ENCODE results near the gene RALY.

RALY gene

DNA sequence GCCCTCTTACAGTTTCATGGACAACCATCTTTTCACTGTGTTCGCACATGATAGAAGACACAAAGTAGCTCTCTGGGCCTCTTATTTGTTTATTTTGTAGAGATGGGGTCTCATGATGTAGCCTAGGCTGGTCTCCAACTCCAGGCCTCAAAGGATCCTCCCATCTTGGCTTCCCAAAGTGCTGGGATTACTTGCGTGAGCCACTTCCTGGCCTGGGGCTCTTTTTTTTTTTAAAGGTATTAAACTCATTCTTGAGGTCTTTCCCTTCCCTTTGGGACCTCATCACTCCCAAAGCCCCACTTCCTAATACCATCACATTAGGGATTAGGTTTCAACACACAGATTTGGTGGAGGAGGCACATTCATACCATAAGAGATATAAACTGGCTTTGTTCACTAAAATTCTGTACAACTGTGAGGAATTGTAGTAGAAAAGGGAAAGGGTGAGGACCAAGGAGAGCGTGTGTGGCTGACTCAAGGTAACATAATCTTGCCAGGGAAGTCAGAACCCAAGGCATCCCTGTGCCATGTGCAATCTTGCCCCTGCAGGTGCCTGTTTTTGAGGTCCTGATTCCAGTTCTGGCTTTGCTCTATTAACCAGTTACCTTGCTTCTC, 72.9 kb downstream of the RALY start:
- no peak for TF ChIP-seq CSDC2 (CRISPR knock-in tag; IDR thresholded peaks at IDR 0.05)
- no peak for TF ChIP-seq ESRRG (CRISPR knock-in tag; IDR thresholded peaks at IDR 0.05)
- TF ChIP-seq OSR1 (CRISPR knock-in tag; IDR thresholded peaks at IDR 0.05): no peak
- TF ChIP-seq RARB (CRISPR knock-in tag; IDR thresholded peaks at IDR 0.05): no peak
- TF ChIP-seq ZFP3 (CRISPR knock-in tag; IDR thresholded peaks at IDR 0.05): no peak
- TF ChIP-seq CSRNP3 (CRISPR knock-in tag; IDR thresholded peaks at IDR 0.05): no peak
- TF ChIP-seq ZNF565 (CRISPR knock-in tag; conservative IDR thresholded peaks at IDR 0.05; ENCODE audit: low read depth): no peak
- TF ChIP-seq ZNF70 (CRISPR knock-in tag; IDR thresholded peaks at IDR 0.05): no peak
- TF ChIP-seq, protein P1, sequence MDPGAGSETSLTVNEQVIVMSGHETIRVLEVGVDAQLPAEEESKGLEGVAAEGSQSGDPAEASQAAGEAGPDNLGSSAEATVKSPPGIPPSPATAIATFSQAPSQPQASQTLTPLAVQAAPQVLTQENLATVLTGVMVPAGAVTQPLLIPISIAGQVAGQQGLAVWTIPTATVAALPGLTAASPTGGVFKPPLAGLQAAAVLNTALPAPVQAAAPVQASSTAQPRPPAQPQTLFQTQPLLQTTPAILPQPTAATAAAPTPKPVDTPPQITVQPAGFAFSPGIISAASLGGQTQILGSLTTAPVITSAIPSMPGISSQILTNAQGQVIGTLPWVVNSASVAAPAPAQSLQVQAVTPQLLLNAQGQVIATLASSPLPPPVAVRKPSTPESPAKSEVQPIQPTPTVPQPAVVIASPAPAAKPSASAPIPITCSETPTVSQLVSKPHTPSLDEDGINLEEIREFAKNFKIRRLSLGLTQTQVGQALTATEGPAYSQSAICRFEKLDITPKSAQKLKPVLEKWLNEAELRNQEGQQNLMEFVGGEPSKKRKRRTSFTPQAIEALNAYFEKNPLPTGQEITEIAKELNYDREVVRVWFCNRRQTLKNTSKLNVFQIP (CRISPR knock-in tag; IDR thresholded peaks at IDR 0.05; ENCODE audit: borderline replicate concordance, low read depth): no peak
- TF ChIP-seq CREB5 (CRISPR knock-in tag; IDR thresholded peaks at IDR 0.05; ENCODE audit: low read depth): no peak
- no peak for TF ChIP-seq PATZ1 (CRISPR knock-in tag; IDR thresholded peaks at IDR 0.05; ENCODE audit: borderline replicate concordance)
- no peak for TF ChIP-seq TOX (CRISPR knock-in tag; IDR thresholded peaks at IDR 0.05; ENCODE audit: borderline replicate concordance)

DNA sequence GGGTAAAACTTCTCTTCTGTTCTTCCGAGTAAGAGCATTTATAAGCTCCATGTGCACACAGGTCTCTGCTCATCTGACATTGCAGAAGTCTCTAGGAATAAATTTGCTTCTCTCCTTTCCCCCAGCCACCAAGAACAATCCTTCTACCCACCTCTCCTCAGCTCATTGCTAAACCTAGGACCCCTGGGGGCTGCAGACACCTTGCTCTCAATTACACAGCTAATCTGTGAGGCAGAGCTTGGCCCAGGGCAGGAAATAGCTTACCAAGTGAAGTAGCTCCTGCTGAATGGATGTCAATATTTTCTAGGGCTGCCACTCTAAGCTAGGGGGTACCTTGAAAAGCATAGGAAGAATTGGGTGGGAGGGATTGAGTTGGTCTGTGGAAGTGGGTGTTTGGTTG, 74.3 kb downstream of the RALY start:
- no peak for ATAC-seq
- TF ChIP-seq ZNF565 (CRISPR knock-in tag; conservative IDR thresholded peaks at IDR 0.05; ENCODE audit: low read depth): no peak
- no peak for TF ChIP-seq OSR1 (CRISPR knock-in tag; IDR thresholded peaks at IDR 0.05)
- no peak for TF ChIP-seq ZFP3 (CRISPR knock-in tag; IDR thresholded peaks at IDR 0.05)
- TF ChIP-seq ARNTL (CRISPR knock-in tag; IDR thresholded peaks at IDR 0.05; ENCODE audit: borderline replicate concordance, low read depth): no peak
- no peak for TF ChIP-seq ZFP30 (CRISPR knock-in tag; IDR thresholded peaks at IDR 0.05)
- TF ChIP-seq RARB (CRISPR knock-in tag; IDR thresholded peaks at IDR 0.05): no peak
- TF ChIP-seq BACH2 (CRISPR knock-in tag; IDR thresholded peaks at IDR 0.05; ENCODE audit: borderline replicate concordance): no peak
- TF ChIP-seq PATZ1 (CRISPR knock-in tag; IDR thresholded peaks at IDR 0.05; ENCODE audit: borderline replicate concordance): no peak
- no peak for TF ChIP-seq SNAI2 (CRISPR knock-in tag; IDR thresholded peaks at IDR 0.05)
- TF ChIP-seq CSDC2 (CRISPR knock-in tag; IDR thresholded peaks at IDR 0.05): no peak
- no peak for TF ChIP-seq TSHZ2 (CRISPR knock-in tag; IDR thresholded peaks at IDR 0.05)
- TF ChIP-seq GLIS3 (CRISPR knock-in tag; IDR thresholded peaks at IDR 0.05): no peak
- TF ChIP-seq, protein P1 (CRISPR knock-in tag; IDR thresholded peaks at IDR 0.05; ENCODE audit: borderline replicate concordance, low read depth): no peak
- no peak for TF ChIP-seq ZNF8 (CRISPR knock-in tag; IDR thresholded peaks at IDR 0.05)
- TF ChIP-seq CSRNP3 (CRISPR knock-in tag; IDR thresholded peaks at IDR 0.05): no peak
- no peak for TF ChIP-seq TCF4 (CRISPR knock-in tag; IDR thresholded peaks at IDR 0.05; ENCODE audit: borderline replicate concordance)
- no peak for TF ChIP-seq ZNF70 (CRISPR knock-in tag; IDR thresholded peaks at IDR 0.05)

More for the DNA sequence above, 72.9 kb downstream of the RALY start:
- ATAC-seq: no peak
